Measurements from ENCODE around the gene UTP18.

Gene UTP18

DNA sequence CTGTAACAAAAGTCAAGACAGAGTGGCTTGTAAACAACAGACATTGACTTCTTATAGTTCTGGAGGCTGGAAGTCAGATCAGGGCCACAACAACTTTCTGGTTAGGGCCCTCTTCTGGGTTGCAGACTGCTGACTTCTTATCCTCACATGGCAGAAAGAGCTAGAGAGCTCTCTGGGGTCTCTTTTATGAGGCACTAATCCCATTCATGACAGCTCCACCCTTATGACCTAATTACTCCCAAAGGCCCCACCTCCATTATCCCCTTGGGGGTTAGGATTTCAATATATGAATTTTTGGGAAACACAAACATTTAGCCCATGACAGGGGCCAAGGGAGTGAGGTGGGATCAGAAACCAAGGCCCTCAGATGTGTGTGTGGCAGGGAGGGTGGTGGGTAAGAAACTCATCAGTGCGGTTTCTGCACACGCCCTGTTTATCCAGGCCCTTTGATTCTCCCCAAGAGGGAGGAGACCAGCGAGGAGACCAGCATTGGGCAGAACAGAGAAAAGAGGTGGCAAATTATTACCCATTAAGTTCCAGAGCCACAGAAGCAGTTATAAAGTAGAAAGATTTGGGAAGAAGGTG lies 74.8 kb downstream of the UTP18 start:
- TF ChIP-seq, protein P1, sequence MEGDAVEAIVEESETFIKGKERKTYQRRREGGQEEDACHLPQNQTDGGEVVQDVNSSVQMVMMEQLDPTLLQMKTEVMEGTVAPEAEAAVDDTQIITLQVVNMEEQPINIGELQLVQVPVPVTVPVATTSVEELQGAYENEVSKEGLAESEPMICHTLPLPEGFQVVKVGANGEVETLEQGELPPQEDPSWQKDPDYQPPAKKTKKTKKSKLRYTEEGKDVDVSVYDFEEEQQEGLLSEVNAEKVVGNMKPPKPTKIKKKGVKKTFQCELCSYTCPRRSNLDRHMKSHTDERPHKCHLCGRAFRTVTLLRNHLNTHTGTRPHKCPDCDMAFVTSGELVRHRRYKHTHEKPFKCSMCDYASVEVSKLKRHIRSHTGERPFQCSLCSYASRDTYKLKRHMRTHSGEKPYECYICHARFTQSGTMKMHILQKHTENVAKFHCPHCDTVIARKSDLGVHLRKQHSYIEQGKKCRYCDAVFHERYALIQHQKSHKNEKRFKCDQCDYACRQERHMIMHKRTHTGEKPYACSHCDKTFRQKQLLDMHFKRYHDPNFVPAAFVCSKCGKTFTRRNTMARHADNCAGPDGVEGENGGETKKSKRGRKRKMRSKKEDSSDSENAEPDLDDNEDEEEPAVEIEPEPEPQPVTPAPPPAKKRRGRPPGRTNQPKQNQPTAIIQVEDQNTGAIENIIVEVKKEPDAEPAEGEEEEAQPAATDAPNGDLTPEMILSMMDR (IDR thresholded peaks at IDR 0.05; ENCODE audit: extremely low read depth, insufficient read depth, missing control alignments) = no peak
- DNase-seq (ENCODE audit: low spot score) = no peak
- in situ Hi-C loops (cut with MboI; ENCODE audit: low pct_unique_long_range_greater_than_20kb, low sequenced_read_pairs, unreplicated experiment) = no loop called here

DNA sequence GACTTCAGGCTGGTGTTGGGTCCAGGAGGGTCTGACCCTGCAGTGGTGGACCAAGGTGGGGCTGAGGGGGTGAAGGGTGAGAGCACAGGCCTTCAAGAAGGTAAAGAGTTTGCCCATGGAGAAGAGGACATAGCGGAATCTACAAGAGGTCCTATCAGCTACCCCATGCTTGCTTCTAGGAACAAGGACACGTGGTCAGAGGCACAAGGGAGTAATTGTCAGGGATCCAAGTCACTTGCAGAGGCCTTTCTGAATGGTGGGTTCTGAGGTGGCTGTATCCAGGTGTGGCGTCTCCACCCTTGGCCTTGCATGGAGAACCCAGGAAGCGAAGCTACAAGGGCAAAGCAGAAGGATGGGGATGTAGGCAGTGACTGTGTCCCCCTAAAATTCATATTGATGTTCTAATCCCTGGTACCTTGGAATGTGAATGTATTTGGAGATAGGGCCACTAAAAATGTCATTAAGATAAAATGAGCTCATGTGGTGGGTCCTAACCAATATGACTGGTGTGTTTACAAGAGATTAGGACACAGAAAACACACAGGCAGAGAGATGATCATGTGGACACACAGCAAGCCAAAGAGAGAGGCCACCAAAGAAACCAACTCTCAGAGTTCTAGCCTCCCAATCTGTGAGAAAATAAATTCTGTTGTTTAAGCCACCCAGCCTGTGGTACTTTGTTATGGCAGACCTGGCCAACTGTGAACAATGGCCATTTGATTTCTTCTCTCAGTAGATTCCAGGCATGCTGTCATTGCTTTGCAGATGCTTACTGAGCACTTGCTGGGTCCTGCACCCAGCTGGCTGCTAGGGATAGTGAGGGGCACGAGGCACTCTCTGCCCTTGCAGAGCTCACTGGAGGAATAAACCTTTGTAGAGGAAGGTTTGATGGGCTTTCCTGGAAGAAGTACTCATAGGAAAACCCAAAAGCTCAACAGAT lies 75.8 kb downstream of the UTP18 start:
- no peak for DNase-seq (ENCODE audit: low spot score)
- TF ChIP-seq, protein P1 (IDR thresholded peaks at IDR 0.05; ENCODE audit: extremely low read depth, insufficient read depth, missing control alignments) = no peak
- in situ Hi-C loops (cut with MboI; ENCODE audit: low pct_unique_long_range_greater_than_20kb, low sequenced_read_pairs, unreplicated experiment) = no loop called here

DNA sequence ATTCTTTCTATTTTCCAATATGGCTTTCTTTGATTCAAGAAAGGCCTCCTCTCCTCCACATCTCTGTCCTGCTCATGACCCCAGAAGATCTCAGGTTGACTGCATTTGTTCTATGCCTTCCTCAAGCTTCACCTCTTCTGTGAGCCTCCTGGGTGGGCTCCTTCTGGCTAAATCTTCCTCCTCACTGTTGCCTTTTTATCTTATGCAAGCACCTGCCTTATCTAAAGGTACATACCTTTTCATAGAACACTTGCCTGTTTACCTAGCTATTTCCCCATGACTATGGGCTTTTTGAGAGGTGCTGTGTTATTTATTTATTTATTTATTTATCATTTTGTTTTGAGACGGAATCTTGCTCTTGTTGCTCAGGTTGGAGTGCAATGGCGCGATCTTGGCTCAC lies 81.1 kb downstream of the UTP18 start:
- in situ Hi-C loops (cut with MboI; ENCODE audit: low pct_unique_long_range_greater_than_20kb, low sequenced_read_pairs, unreplicated experiment) = no loop called here

DNA sequence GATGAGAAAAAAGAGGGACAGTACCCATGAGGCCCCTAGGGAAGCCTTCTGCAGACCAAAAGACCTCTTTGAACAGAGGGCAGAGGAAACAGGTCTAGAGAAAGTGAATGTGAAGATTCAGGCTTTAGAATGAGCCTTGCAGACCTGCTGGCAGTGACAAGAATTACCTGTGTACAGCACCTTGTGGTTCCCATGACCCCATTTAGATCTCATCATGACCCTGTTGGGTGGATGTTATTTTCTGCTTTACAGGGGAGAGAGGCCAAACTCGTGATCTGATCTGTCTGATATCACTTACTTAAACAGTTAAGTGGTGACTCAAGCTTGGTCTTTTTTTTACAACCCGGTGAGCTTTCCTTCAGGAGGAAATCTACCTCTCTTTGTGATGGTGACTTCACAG lies 81.9 kb downstream of the UTP18 start:
- no peak for DNase-seq (ENCODE audit: low spot score)
- TF ChIP-seq, protein P1 (IDR thresholded peaks at IDR 0.05; ENCODE audit: extremely low read depth, insufficient read depth, missing control alignments) = no peak
- in situ Hi-C loops (cut with MboI; ENCODE audit: low pct_unique_long_range_greater_than_20kb, low sequenced_read_pairs, unreplicated experiment) = no loop called here

More for the DNA sequence above, 81.1 kb downstream of the UTP18 start:
- TF ChIP-seq, protein P1 (IDR thresholded peaks at IDR 0.05; ENCODE audit: extremely low read depth, insufficient read depth, missing control alignments) = no peak
- no peak for DNase-seq (ENCODE audit: low spot score)

DNA sequence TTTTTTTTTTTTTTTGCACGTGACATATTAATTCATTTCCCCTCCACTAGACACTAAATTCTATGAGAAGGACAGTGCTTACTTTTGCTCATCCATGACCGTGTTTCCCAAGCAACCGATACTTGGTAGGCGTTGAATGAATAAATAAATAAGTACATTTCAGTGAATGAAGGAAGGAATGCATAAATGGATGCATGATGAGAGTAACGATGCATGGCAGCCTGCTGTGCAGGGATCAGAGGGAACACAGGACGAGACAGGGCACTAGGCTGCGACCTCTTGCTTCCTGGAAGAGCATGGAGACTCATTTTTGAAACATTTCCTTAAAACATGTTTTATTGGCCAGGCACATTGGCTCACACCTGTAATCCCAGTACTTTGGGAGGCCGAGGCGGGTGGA lies 84.2 kb downstream of the UTP18 start:
- in situ Hi-C loops (cut with MboI; ENCODE audit: low pct_unique_long_range_greater_than_20kb, low sequenced_read_pairs, unreplicated experiment) = no loop called here
- TF ChIP-seq, protein P1 (IDR thresholded peaks at IDR 0.05; ENCODE audit: extremely low read depth, insufficient read depth, missing control alignments) = no peak
- DNase-seq (ENCODE audit: low spot score) = no peak

DNA sequence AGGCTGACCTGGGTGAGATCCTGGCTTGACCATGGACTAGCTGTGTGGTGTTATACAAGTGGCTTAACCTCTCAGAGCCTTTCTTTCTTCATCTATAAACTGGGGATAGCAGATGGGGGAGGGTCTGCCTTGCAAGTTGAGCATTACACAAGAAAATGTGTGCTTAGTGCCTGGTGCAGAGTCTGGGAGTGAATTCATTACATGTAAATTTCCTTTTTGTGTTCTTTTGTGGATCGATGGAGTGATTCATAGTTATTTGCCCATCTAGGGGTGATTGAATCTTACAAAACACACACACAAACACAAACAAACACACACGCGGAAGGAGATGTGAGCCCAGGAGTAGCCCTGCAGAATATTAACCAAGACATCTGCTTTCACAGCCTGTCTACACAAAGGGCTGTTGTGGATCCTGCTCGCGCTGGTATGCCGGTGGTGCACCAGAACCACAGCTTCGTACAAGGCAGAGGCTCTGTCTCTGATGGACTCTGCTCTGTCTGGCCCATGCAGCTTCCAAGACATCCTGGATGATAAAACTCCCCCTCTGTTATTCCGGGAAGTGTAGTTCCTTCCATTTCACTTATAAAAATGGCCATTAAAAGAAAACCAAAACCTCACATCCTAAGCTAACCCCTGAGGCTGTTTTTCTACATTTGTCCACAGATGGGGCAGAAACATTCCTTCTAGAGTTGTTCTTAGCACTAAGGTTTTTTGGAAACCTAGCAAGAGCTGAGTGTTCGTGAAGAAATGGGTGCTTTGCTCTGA lies 86.1 kb downstream of the UTP18 start:
- in situ Hi-C loops (cut with MboI; ENCODE audit: low pct_unique_long_range_greater_than_20kb, low sequenced_read_pairs, unreplicated experiment) = no loop called here

More for the DNA sequence above, 86.1 kb downstream of the UTP18 start:
- DNase-seq (ENCODE audit: low spot score) = no peak
- TF ChIP-seq, protein P1 (IDR thresholded peaks at IDR 0.05; ENCODE audit: extremely low read depth, insufficient read depth, missing control alignments) = no peak
